ENCODE results near the gene PVALEF. TPM values are rescaled to one million over a fixed set of nuclear protein-coding genes. Genes with fewer than 3 reads are reported as not detected.

Gene PVALEF
- polyA plus RNA-seq, 1 of the 3 experiments (the other 2 are of a cell fraction): not detected

DNA sequence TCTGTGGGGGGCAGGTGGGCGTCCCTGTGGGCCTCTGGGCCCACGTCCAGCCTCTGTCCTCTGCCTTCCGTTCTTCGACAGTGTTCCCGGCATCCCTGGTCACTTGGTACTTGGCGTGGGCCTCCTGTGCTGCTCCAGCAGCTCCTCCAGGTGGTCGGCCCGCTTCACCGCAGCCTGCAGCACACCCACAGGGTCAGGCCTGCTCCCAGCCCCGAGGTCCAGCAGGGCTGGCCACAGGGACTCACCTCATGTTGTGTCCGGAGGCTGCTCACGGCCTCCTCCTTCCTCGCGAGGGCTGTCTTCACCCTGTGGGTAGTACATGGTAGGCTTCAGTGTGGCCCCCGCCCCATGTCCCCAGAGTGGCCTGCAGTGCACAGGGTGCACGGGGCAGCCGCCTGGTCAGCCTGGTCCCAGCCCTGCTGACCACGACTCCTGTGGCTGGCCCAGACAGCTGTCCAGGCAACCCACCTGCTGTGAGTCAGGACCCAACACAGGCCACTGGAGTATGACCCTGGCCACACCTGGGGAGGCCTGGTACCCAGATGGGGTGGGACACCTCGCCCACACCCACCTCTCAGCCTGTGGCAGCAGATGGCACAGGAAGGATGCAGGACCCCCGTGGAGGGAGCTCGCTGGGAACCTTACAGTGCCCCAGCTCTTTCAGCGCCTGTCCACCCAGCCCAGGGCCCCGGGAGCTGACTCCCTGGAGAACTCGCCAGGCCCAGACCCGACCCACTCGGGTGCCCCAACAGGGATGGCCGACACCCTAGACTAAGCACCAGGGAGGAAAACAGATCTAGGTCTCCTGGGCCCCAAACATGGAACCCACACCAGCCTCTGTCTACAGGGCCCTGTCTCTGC, 24.6 kb downstream of the PVALEF start:
- H3K9ac ChIP-seq: no peak overlapping the region
- no peak for TF ChIP-seq MXI1 (IDR thresholded peaks at IDR 0.05; ENCODE audit: low read depth, low read length)
- no peak for TF ChIP-seq MEF2A (IDR thresholded peaks at IDR 0.05; ENCODE audit: borderline replicate concordance, low read depth)
- no peak for TF ChIP-seq FOXJ3 (CRISPR knock-in tag; IDR thresholded peaks at IDR 0.05)
- TF ChIP-seq, protein P1, sequence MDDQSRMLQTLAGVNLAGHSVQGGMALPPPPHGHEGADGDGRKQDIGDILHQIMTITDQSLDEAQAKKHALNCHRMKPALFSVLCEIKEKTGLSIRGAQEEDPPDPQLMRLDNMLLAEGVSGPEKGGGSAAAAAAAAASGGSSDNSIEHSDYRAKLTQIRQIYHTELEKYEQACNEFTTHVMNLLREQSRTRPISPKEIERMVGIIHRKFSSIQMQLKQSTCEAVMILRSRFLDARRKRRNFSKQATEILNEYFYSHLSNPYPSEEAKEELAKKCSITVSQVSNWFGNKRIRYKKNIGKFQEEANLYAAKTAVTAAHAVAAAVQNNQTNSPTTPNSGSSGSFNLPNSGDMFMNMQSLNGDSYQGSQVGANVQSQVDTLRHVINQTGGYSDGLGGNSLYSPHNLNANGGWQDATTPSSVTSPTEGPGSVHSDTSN (IDR thresholded peaks at IDR 0.05): no peak
- no peak for TF ChIP-seq TAF1 (IDR thresholded peaks at IDR 0.05; ENCODE audit: borderline replicate concordance, low read depth, low read length)
- no peak for TF ChIP-seq RCOR1 (IDR thresholded peaks at IDR 0.05; ENCODE audit: low read length)
- TF ChIP-seq, protein P2, sequence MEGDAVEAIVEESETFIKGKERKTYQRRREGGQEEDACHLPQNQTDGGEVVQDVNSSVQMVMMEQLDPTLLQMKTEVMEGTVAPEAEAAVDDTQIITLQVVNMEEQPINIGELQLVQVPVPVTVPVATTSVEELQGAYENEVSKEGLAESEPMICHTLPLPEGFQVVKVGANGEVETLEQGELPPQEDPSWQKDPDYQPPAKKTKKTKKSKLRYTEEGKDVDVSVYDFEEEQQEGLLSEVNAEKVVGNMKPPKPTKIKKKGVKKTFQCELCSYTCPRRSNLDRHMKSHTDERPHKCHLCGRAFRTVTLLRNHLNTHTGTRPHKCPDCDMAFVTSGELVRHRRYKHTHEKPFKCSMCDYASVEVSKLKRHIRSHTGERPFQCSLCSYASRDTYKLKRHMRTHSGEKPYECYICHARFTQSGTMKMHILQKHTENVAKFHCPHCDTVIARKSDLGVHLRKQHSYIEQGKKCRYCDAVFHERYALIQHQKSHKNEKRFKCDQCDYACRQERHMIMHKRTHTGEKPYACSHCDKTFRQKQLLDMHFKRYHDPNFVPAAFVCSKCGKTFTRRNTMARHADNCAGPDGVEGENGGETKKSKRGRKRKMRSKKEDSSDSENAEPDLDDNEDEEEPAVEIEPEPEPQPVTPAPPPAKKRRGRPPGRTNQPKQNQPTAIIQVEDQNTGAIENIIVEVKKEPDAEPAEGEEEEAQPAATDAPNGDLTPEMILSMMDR (IDR thresholded peaks at IDR 0.05): peak; percentile 14; the same call in 1 of the 2 replicates
- peak; percentile 25; the same call in 1 of the 2 replicates for TF ChIP-seq SMC3 (IDR thresholded peaks at IDR 0.05; ENCODE audit: low read depth, low read length)
- no peak for TF ChIP-seq TEAD4 (IDR thresholded peaks at IDR 0.05; ENCODE audit: borderline replicate concordance, insufficient read depth)
- TF ChIP-seq EP300 (IDR thresholded peaks at IDR 0.05; ENCODE audit: borderline replicate concordance in 1 of 2, low read depth in 1 of 2, low read length in 1 of 2): no peak
- TF ChIP-seq, protein P3, sequence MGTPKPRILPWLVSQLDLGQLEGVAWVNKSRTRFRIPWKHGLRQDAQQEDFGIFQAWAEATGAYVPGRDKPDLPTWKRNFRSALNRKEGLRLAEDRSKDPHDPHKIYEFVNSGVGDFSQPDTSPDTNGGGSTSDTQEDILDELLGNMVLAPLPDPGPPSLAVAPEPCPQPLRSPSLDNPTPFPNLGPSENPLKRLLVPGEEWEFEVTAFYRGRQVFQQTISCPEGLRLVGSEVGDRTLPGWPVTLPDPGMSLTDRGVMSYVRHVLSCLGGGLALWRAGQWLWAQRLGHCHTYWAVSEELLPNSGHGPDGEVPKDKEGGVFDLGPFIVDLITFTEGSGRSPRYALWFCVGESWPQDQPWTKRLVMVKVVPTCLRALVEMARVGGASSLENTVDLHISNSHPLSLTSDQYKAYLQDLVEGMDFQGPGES (IDR thresholded peaks at IDR 0.05; ENCODE audit: low read depth, low read length): no peak
- TF ChIP-seq USF1 (IDR thresholded peaks at IDR 0.05; ENCODE audit: borderline replicate concordance, low read depth): no peak
- TF ChIP-seq MAX (IDR thresholded peaks at IDR 0.05; ENCODE audit: low read depth): no peak
- TF ChIP-seq RAD21 (IDR thresholded peaks at IDR 0.05; ENCODE audit: low read length): peak; percentile 58
- TF ChIP-seq CHD2 (IDR thresholded peaks at IDR 0.05; ENCODE audit: low read length, partially characterized antibody): no peak
- TF ChIP-seq, protein P4, sequence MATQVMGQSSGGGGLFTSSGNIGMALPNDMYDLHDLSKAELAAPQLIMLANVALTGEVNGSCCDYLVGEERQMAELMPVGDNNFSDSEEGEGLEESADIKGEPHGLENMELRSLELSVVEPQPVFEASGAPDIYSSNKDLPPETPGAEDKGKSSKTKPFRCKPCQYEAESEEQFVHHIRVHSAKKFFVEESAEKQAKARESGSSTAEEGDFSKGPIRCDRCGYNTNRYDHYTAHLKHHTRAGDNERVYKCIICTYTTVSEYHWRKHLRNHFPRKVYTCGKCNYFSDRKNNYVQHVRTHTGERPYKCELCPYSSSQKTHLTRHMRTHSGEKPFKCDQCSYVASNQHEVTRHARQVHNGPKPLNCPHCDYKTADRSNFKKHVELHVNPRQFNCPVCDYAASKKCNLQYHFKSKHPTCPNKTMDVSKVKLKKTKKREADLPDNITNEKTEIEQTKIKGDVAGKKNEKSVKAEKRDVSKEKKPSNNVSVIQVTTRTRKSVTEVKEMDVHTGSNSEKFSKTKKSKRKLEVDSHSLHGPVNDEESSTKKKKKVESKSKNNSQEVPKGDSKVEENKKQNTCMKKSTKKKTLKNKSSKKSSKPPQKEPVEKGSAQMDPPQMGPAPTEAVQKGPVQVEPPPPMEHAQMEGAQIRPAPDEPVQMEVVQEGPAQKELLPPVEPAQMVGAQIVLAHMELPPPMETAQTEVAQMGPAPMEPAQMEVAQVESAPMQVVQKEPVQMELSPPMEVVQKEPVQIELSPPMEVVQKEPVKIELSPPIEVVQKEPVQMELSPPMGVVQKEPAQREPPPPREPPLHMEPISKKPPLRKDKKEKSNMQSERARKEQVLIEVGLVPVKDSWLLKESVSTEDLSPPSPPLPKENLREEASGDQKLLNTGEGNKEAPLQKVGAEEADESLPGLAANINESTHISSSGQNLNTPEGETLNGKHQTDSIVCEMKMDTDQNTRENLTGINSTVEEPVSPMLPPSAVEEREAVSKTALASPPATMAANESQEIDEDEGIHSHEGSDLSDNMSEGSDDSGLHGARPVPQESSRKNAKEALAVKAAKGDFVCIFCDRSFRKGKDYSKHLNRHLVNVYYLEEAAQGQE (IDR thresholded peaks at IDR 0.05; ENCODE audit: low read depth, low read length): no peak
- no peak for TF ChIP-seq TCF12 (IDR thresholded peaks at IDR 0.05)
- no peak for TF ChIP-seq SIN3A (IDR thresholded peaks at IDR 0.05; ENCODE audit: borderline replicate concordance, low read depth, low read length)
- H3K27ac ChIP-seq (ENCODE audit: low read depth in 2 of 2, low read length in 1 of 2): no peak overlapping the region
- no peak overlapping the region for H3K4me2 ChIP-seq
- CTCF ChIA-PET: interaction anchor here (0.9 to 6.3 kb wide), 11 partner anchors 10 to 201 kb away, joined by 3 to 46 read pairs (median 4); no protein-coding TSS in a partner anchor
- no peaks in the 10 kb centered on the region; a peak in 1 of 4 replicates for H3K4me1 ChIP-seq (ENCODE audit: control insufficient read depth in 1 of 2, insufficient read depth in 2 of 2, low read depth in 1 of 2, low read length in 1 of 2)
- peak; percentile 74 for DNase-seq
- H3F3A ChIP-seq (replicated peaks; ENCODE audit: insufficient read depth): peaks cover 5% of the 10 kb centered on the region
- WGBS (ENCODE audit: low lambda C conversion rate): 89% methylated on average over 17 of the region's 27 CpGs
- no peaks in the 10 kb centered on the region for H3K9me3 ChIP-seq
- H3K79me2 ChIP-seq (ENCODE audit: insufficient read depth): no peaks in the 10 kb centered on the region
- H4K20me1 ChIP-seq (ENCODE audit: insufficient read depth): no peaks in the 10 kb centered on the region
- POLR2A ChIA-PET: interaction anchor here (1.1 kb wide), 1 partner anchor 11 kb away, joined by 4 read pairs; no protein-coding TSS in a partner anchor
- H3K36me3 ChIP-seq (replicated peaks in 1 of 2; ENCODE audit: control insufficient read depth in 1 of 2, insufficient read depth in 2 of 2, low read length in 1 of 2): peaks cover 0 to 13% of the 10 kb centered on the region in 2 experiments
- H3K27me3 ChIP-seq (ENCODE audit: insufficient read depth): no peaks in the 10 kb centered on the region
- H3K4me3 ChIP-seq (ENCODE audit: low read depth in 2 of 2, low read length in 1 of 2): no peak overlapping the region
- H3K9me2 ChIP-seq: no peaks in the 10 kb centered on the region
- no peak overlapping the region for H2AFZ ChIP-seq (ENCODE audit: low read depth)
